ENCODE data around the gene PTTG1IP. TPM values are rescaled to one million over a fixed set of nuclear protein-coding genes. Genes with fewer than 3 reads are reported as not detected.

The PTTG1IP gene
- total RNA-seq, 1 donor from 2014 or later, result 143 TPM

DNA sequence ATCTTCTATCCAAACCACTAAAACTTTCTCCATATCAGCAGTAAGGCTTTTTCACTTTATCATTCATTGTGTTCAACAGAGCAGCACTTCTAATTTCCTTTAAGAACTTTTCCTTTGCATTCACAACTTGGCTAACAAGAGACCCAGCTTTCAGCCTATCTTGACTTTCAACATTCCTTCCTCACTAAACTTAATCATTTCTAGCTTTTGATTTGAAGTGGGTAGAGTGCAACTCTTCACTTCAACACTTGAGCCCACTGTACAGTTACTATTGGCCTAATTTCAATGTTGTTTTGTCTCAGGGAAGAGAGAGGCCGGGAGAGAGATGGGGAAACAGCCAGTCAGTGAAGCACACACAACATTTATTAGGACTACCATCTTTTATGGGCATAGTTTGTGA is 73.8 kb downstream of the PTTG1IP start:
- intact Hi-C loops (cut with micrococcal nuclease), result loop anchor here (10.0 kb wide), 1 partner anchor 75 kb away; the partner anchor contains the start of gene PTTG1IP
- no peak for ATAC-seq
- no peak for DNase-seq

Other genes starting within 250 kb of the PTTG1IP start
- not detected for gene KRTAP10-9, start 246.6 kb downstream of the PTTG1IP start, total RNA-seq
- gene KRTAP10-10, start 236.3 kb downstream of the PTTG1IP start, total RNA-seq, result not detected
- not detected for gene KRTAP10-11, start 227.3 kb downstream of the PTTG1IP start, total RNA-seq
- gene KRTAP12-4, start 219.0 kb downstream of the PTTG1IP start, total RNA-seq, result not detected
- not detected for gene KRTAP12-3, start 215.8 kb downstream of the PTTG1IP start, total RNA-seq
- gene KRTAP12-2, start 206.8 kb downstream of the PTTG1IP start, total RNA-seq, result not detected
- gene KRTAP12-1, start 191.5 kb downstream of the PTTG1IP start, total RNA-seq, result not detected
- gene KRTAP10-12, start 176.5 kb downstream of the PTTG1IP start, total RNA-seq, result not detected
- 2.7 TPM for gene TSPEAR, start 162.1 kb downstream of the PTTG1IP start, total RNA-seq
- gene UBE2G2, start 71.9 kb downstream of the PTTG1IP start, total RNA-seq, result 70.0 TPM
- 72.2 TPM for gene SUMO3, start 55.6 kb downstream of the PTTG1IP start, total RNA-seq
- gene ITGB2, start 47.2 kb upstream of the PTTG1IP start, total RNA-seq, result 26.5 TPM
- 69.9 TPM for gene SLX9, start 66.3 kb upstream of the PTTG1IP start, total RNA-seq
- gene ADARB1, start 200.9 kb upstream of the PTTG1IP start, total RNA-seq, result 13.6 TPM